GM19328 (cell line): Measurements from ENCODE around the gene TNFSF10.

ENCODE experiments used
- ATAC-seq: cut with Tn5 transposase; IDR thresholded peaks from one replicate; pipeline ENCODE4 v1.9.1; 2021; ENCODE audit warnings: mild to moderate bottlenecking, moderate library complexity; ENCODE audit not compliant: unreplicated experiment

TNFSF10 gene

GRCh38 chr3:172461530-172462138, 61.6 kb downstream of the TNFSF10 start:
- ATAC-seq = no peak

GRCh38 chr3:172456404-172456803, 66.8 kb downstream of the TNFSF10 start:
- ATAC-seq = no peak
